ENCODE data around the gene RMP24.

RMP24 gene

DNA sequence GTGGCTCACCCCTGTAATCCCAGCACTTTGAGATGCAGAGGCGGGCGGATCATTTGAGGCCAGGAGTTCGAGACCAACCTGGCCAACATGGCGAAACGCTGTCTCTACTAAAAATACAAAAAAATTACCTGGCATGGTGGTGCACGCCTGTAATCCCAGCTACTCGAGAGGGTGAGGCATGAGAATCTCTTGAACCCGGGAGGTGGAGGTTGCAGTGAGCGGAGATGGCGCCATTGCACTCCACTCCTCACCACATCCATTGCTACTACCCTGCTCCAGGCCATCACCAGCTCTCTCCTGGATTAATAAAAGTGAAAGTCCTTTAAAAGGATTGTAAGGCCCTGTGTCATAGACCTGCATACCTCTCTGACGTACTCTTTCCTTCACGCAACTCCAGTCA lies 1.2 kb downstream of the RMP24 start:
- Histone ChIP-seq H3K9ac (ENCODE audit: low read depth, low read length) (peak overlapping the region; percentile 81), H3K27me3 (ENCODE audit: insufficient read depth, low read length, poor library complexity) (no peaks in the 10 kb centered on the region), H3K36me3 (ENCODE audit: insufficient read depth, low read length) (peaks cover 48% of the 10 kb centered on the region), H4K20me1 (ENCODE audit: insufficient read depth, low read length) (no peaks in the 10 kb centered on the region), H3K9me3 (ENCODE audit: insufficient read depth, low read length, severe bottlenecking) (no peaks in the 10 kb centered on the region), H2AFZ (ENCODE audit: low read depth, low read length) (no peak overlapping the region), H3K79me2 (ENCODE audit: insufficient read depth, low read length) (peaks cover 46% of the 10 kb centered on the region), H3K27ac (ENCODE audit: low read length) (no peak overlapping the region), H3K4me3 (ENCODE audit: low read depth in 1 of 2, low read length in 2 of 2) (peak overlapping the region; percentile 86 to 88; a peak in 3 of 4 replicates), H3K4me2 (ENCODE audit: insufficient read depth, low read length) (peak overlapping the region; percentile 78), H3K4me1 (ENCODE audit: insufficient read depth, low read length) (peaks cover 38% of the 10 kb centered on the region)
- no peak for TF ChIP-seq EZH2 (IDR thresholded peaks at IDR 0.05; ENCODE audit: borderline replicate concordance, low read depth, low read length, severe bottlenecking)
- TF ChIP-seq CTCF (IDR thresholded peaks at IDR 0.05; ENCODE audit: borderline replicate concordance, extremely low read depth, low read length, poor library complexity, severe bottlenecking): no peak
- ATAC-seq (ENCODE audit: insufficient read depth, low read depth) (no peak), DNase-seq (no peak)

- H3K9me3 ChIP-seq (ENCODE audit: insufficient read depth, low read length, severe bottlenecking): no peaks in the 10 kb centered on the region
- H3K27ac ChIP-seq (ENCODE audit: low read length): no peak overlapping the region
- H3K79me2 ChIP-seq (ENCODE audit: insufficient read depth, low read length): peaks cover 46% of the 10 kb centered on the region
- H3K4me2 ChIP-seq (ENCODE audit: insufficient read depth, low read length): peak overlapping the region; percentile 78
- peak overlapping the region in 1 of 2 experiments; percentile 86; a peak in 1 of 4 replicates for H3K4me3 ChIP-seq (ENCODE audit: low read depth in 1 of 2, low read length in 2 of 2)
- H4K20me1 ChIP-seq (ENCODE audit: insufficient read depth, low read length): no peaks in the 10 kb centered on the region
- peaks cover 53% of the 10 kb centered on the region for H3K36me3 ChIP-seq (ENCODE audit: insufficient read depth, low read length)
- H3K27me3 ChIP-seq (ENCODE audit: insufficient read depth, low read length, poor library complexity): no peaks in the 10 kb centered on the region
- no peak overlapping the region for H2AFZ ChIP-seq (ENCODE audit: low read depth, low read length)
- peaks cover 38% of the 10 kb centered on the region for H3K4me1 ChIP-seq (ENCODE audit: insufficient read depth, low read length)
- TF ChIP-seq CTCF (IDR thresholded peaks at IDR 0.05; ENCODE audit: borderline replicate concordance, extremely low read depth, low read length, poor library complexity, severe bottlenecking) (no peak), EZH2 (IDR thresholded peaks at IDR 0.05; ENCODE audit: borderline replicate concordance, low read depth, low read length, severe bottlenecking) (no peak)
- DNase-seq: no peak
- ATAC-seq (ENCODE audit: insufficient read depth, low read depth): no peak
- no peak overlapping the region; the same call in 1 of the 2 replicates for H3K9ac ChIP-seq (ENCODE audit: low read depth, low read length)
Measured at GRCh38 chr18:35974181-35974580, 1.7 kb downstream of the RMP24 start.

DNA sequence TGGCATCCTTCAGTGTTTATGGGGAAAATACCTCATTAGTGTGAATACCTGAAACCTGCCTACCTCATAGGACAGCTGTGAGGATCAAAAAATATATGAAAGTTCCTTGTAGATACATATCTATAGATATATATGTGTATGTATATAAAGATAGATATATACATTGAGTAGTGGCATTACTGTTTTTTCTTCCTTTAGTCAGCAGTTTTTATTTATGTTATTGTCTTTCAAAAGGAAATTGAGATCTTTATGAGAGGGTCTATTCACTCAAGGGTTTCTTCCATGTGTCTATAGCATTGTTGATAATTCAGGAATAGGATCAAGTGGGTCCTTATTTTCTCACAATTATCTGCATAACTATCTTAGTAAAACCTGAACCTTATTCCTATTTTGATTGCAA lies 6.6 kb downstream of the RMP24 start:
- Histone ChIP-seq H3K36me3 (ENCODE audit: insufficient read depth, low read length) (peaks cover 64% of the 10 kb centered on the region), H4K20me1 (ENCODE audit: insufficient read depth, low read length) (no peaks in the 10 kb centered on the region), H3K27ac (ENCODE audit: low read length) (no peak overlapping the region), H3K4me2 (ENCODE audit: insufficient read depth, low read length) (no peak overlapping the region), H3K27me3 (ENCODE audit: insufficient read depth, low read length, poor library complexity) (no peaks in the 10 kb centered on the region), H3K79me2 (ENCODE audit: insufficient read depth, low read length) (peaks cover 17% of the 10 kb centered on the region), H3K4me3 (ENCODE audit: low read depth in 1 of 2, low read length in 2 of 2) (no peak overlapping the region), H3K4me1 (ENCODE audit: insufficient read depth, low read length) (peaks cover 4% of the 10 kb centered on the region), H3K9ac (ENCODE audit: low read depth, low read length) (no peak overlapping the region), H2AFZ (ENCODE audit: low read depth, low read length) (no peak overlapping the region), H3K9me3 (ENCODE audit: insufficient read depth, low read length, severe bottlenecking) (no peaks in the 10 kb centered on the region)
- DNase-seq (no peak), ATAC-seq (ENCODE audit: insufficient read depth, low read depth) (no peak)
- no peak for TF ChIP-seq EZH2 (IDR thresholded peaks at IDR 0.05; ENCODE audit: borderline replicate concordance, low read depth, low read length, severe bottlenecking)
- TF ChIP-seq CTCF (IDR thresholded peaks at IDR 0.05; ENCODE audit: borderline replicate concordance, extremely low read depth, low read length, poor library complexity, severe bottlenecking): no peak
